Retinal pigment epithelial cell (primary cell): Measurements from ENCODE around the gene UTP14A.
"Not testable (repeated sequence)": the region's sequence is repeated elsewhere in the genome, so short reads cannot be mapped to it uniquely, and the experiment has no call there.

Source experiments
- DNase-seq: peaks from one replicate; pipeline ENCODE4 v3.0.0-alpha.2; 2010; ENCODE audit warnings: low read depth
- H3K4me3 ChIP-seq: 2 replicates; pipeline ENCODE4 v1.5.1; 2011; ENCODE audit warnings: mild to moderate bottlenecking, low read length, control low read depth, moderate library complexity
- CTCF ChIP-seq: conservative IDR thresholded peaks from 2 replicates; pipeline ENCODE4 v1.5.1; 2011; ENCODE audit warnings: low read depth, low read length, control low read depth, inconsistent platforms

The UTP14A gene

GRCh38 chrX:129905787-129906580 is at the start of gene UTP14A:
UTP14A (plus strand) TSS chrX:129906164; CDS start chrX:129906211, 47 bp downstream.
- H3K4me3 ChIP-seq, result peak within 1 kb of the TSS; percentile 82
- peak; percentile 59 for DNase-seq
- no peak for TF ChIP-seq CTCF

GRCh38 chrX:129859134-129859533 is 46.8 kb upstream of the UTP14A start:
- not testable (repeated sequence) for DNase-seq, H3K4me3 ChIP-seq

- DNase-seq, H3K4me3 ChIP-seq: not testable (repeated sequence)
These were observed 39.6 kb upstream of the UTP14A start for GRCh38 chrX:129866321-129866720.

DNA sequence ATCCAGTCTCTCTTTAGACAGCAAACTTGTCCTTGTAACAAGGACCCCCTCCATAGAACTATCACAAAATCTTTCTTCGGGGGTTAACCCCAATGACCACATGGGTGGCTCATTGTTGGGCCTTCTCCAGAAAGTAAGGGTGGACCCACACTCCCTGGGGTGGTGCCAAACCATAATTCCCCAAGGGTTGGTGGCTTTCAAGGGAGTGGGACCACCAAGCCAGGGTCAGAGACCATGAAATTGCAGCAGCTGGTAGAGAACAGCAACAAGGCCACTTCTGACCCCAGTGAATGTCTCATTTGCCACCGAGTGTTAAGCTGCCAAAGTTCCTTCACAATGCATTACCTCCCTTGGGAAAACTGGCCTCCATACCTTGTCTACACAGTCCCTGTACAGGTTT is 33.4 kb upstream of the UTP14A start:
- TF ChIP-seq CTCF, result no peak
- no peak for DNase-seq
- H3K4me3 ChIP-seq, result no peak overlapping the region

- DNase-seq, result no peak
These were observed 30.3 kb upstream of the UTP14A start for GRCh38 chrX:129875669-129876068.

DNA sequence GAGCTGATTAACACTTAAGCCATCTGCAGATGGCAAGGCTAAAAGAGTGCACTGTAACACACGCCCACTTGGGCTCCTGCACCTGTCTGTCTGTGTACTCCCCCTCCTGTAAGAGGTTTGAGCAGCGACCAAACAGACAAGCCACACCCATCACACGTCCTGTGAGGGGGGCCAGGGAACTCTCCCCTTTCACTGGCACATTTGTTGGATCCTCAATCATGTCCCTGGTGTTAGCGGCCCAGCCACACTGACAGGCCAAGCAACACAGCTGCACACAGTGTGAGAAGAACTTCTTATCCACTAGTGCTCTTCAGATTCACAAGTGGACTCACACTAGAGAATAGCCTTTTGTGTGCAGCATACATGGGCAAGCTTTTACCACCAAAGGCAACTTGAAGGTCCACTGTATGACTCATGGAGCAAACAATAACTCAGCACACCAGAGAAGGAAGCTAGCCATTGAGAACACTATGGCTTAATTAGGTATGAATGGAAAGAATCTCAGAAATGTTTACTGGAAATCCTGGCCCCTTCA is 29.1 kb upstream of the UTP14A start:
- DNase-seq, result peak; percentile 16
- no peak overlapping the region for H3K4me3 ChIP-seq
- TF ChIP-seq CTCF, result no peak

More at GRCh38 chrX:129875669-129876068, 30.3 kb upstream of the UTP14A start:
- TF ChIP-seq CTCF, result no peak
- H3K4me3 ChIP-seq, result no peak overlapping the region

GRCh38 chrX:129877401-129877800 is 28.6 kb upstream of the UTP14A start:
- no peak for TF ChIP-seq CTCF
- H3K4me3 ChIP-seq, result no peak overlapping the region
- no peak for DNase-seq

DNA sequence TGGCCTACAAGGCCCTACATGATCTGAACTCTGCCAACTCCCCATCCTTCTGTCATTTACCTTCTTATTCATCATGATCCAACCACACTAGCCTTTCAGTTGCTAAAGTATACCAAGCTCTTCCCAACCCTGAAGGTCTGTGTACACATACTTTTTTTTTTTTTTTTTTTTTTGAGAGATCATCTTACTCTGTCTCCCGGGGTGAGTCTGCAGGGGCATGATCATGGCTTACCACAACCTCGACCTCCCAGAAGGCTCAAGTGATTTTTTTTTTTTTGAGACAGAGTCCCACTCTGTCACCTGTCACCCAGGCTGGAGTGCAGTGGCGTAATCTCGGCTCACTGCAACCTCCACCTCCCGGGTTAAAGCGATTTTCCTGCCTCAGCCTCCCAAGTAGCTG is 5.9 kb upstream of the UTP14A start:
- no peak for TF ChIP-seq CTCF
- DNase-seq, result no peak
- no peak overlapping the region for H3K4me3 ChIP-seq
